Posterior cingulate gyrus (tissue), 11 donors: ENCODE results near the gene ZNF488.
A peak's percentile ranks its signal among the peaks of the same experiment; 100 is the strongest.

Experiments used
- DNase-seq, 10 donors: peaks; one replicate each; pipeline versions ENCODE4 v3.0.0 to v3.0.0-alpha.2; 2020 to 2021; ENCODE audit warnings: mixed read lengths in 3 of 10
- intact Hi-C: fragments of 100-400 bp; cut with DNase I; formaldehyde crosslinking; loops from one replicate; pipeline ENCODE4 v1.15.1; 2023

ZNF488 gene

DNA sequence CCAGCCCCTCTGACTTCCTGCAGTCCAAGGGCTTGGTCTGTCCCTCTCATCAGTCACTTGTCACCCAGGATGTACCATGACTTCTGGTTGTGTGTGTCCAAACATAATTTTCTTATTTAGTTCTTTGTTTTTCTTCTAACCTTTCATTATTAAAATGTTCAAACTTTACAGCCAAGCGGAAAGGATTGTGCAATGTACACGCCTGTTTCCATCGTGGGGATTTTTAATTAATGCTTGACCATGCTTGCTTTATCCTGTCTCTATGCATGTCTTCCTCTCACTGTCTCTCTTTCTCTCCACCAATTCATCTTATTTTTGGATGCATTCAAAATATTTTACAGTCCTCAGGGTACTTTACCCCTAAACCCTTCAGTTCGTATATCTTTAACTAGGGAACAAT lies 26.2 kb upstream of the ZNF488 start:
- intact Hi-C loops: no loop called here
- DNase-seq: no peak

- DNase-seq: peak in 1 of 10 donors; percentile 68
- intact Hi-C loops: no loop called here
Measured at GRCh38 chr10:47409866-47410256, 25.8 kb upstream of the ZNF488 start.

GRCh38 chr10:47409171-47409865 lies 25.2 kb upstream of the ZNF488 start:
- peak in 3 of 10 donors; percentile 61 to 77 (median 76) for DNase-seq
- intact Hi-C loops: no loop called here

GRCh38 chr10:47408606-47409005 lies 24.5 kb upstream of the ZNF488 start:
- DNase-seq: no peak
- intact Hi-C loops: no loop called here

DNA sequence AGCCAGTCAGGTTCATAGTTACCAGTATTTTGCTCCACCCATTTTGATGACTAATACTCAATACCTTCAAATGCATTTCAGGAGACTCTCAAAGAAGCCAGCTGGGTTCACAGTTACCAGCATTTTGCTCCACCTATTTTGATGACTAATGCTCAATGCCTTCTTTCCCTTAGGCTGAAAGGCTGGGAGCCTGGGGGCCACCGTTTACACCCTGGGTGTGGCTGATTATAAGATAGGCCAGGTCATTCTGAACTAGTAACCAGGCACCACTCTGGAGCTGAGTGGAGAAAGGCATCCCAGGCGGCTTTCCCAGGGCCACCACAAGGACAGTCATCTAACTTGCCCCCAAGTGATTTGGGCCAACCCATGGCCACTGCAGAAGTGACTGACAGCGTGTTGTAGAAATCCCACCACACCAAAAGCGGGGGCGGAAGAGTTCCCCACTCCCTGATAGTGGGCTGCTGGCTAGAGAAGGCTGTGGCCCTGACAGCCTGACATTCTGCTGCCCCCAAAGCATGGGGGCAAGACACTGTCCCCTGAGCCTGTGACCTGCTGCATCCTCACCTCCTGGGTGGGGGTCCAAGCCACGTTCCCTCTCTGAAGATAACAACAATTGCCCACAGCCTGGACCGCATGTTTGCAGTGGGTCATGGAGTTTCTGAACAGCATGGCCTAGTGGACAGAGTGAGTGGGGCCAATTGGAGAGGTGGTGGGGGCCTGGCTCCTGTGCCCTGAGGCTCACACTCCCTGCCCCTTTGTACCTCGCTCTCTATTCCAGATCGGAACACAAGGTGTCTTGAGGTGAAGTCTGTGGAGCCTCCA lies 23.0 kb upstream of the ZNF488 start:
- intact Hi-C loops: no loop called here
- DNase-seq: peak in 2 of 10 donors; percentile 60 to 64

DNA sequence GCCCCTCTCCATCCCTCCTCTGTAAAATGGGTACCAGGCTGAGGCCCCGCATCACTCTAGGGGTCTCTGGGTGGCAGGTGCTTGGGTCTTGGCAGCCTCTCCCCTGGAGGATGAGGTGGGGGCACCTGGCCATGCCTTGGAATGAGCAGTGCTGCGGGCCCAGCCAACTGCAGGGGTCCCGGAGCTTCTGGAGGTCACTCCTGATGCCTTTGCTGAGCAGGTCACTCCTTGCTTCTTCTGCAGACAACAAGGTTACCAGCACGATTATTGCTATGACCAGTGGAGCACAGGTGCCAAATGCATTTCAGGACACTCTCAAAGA lies 22.4 kb upstream of the ZNF488 start:
- intact Hi-C loops: no loop called here
- peak in 1 of 10 donors; percentile 56 for DNase-seq

- intact Hi-C loops: no loop called here
Measured at GRCh38 chr10:47405857-47406547, 21.9 kb upstream of the ZNF488 start.

GRCh38 chr10:47404937-47405336 lies 20.8 kb upstream of the ZNF488 start:
- intact Hi-C loops: no loop called here
- no peak for DNase-seq

More at GRCh38 chr10:47405857-47406547, 21.9 kb upstream of the ZNF488 start:
- peak in 1 of 10 donors; percentile 66 for DNase-seq

GRCh38 chr10:47404446-47404845 lies 20.4 kb upstream of the ZNF488 start:
- intact Hi-C loops: no loop called here
- peak in 3 of 10 donors; percentile 54 to 77 (median 76) for DNase-seq

DNA sequence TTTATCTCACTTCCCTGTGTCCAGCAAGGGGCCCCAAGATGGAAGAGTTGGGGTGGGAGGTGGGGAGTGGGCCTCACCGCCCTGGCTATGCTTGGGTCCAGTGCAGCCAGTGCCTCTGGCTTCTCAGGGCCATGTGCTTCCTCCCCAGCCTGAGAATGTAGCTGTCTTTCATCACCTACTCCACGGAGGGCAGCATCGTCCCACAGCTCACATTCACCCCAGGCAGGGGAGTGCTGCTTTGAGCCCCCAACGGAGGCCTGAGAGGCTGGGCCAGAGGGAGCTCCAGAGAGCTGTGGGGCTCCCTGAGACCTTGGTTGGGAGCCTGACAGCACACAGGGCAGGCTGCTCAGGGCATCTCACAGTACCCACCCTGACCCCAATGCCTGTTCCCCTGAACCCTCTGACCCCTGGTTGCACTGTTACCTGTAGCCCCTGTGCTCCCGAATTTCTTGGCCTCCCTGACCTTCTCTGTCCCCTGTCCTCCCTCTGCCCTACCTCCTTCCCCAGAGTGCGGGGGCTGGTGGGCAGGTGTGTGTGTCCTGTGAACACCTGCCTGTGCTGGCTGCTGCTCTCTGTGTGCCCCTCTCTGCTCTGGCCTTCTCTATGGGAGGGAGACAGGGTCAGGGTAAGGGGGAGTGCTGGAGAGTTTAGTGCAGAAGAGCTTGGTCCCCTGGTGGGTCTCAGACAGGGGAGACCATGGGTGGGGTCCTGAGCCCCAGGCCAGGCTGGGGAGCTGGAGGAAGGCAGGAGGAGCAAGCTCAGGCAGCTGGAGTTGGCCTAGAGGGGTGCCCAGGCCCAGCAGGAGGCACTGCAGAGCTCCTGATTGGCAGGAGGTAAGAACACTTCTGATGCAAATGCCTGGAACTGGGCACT lies 19.6 kb upstream of the ZNF488 start:
- intact Hi-C loops: no loop called here
- peak in 2 of 10 donors; percentile 62 to 72 for DNase-seq

DNA sequence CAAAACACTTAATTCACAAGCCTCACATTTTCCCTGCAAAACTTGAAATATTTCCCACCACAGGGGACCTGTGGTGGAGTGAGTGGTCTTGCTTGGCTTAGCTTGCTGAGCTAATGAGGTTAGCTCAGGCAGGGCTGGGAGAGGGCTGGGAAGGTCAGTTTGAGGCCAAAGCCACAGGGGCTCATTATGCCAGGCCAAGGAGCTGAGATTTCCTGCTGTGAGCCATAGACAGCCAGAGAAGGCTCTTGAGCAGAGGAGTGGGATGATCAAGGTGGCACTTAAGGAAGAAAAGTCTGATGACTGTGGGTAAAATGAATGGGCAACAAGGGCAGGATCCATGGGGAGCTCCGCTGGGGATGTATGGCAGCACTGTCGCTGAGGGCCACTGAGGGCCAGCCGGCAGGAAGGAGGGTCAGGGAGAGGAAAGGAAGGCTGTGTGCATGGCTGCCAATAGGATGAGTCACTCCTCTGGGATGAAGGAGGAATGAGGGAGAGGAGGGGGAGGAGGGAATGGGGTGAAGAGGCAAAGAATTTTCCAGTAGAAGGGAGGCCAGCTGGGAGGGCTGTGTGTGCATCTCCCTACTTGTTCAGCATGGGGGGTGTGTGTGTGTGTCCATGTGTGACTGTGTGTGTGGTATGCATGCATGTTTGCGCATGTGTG lies 18.7 kb upstream of the ZNF488 start:
- DNase-seq: peak in 1 of 10 donors; percentile 62
- intact Hi-C loops: no loop called here

DNA sequence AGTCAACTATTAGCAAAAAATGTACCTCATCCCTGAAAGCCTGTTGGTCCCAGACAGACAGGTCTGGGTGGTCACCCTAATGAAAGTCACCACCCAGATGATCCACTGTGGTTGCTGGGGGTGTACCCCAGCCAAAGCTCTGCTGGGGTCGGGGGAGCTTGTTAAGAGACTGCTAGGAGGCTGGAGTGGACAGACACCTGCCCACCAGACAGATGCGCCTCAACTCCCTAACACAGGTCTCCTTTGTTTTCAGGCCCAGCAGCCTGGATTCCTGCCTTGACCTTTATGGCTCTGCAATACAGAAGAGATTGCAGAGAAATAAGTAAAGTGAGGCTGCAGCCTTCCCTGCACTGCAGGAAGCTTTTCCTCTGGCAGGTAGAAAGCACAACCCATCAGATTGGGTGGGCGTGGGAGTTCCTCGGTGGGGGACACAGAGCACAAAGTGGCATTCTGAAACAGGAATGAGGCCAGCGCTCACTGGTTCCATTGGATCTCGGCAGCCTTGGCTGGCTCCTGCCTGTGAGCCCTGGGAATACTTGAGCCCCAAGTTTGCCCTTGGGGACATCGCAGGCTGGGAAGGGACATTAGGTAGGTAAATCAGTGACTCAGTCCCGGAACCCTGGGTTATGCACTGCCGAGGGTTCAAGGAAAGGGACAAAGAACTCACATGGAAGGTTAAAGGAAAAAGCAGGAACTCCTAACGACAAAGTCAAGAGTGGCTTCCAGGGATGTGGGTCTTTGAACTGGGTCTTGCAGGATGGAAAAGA lies 18.0 kb upstream of the ZNF488 start:
- DNase-seq: peak in 2 of 10 donors; percentile 59 to 64
- intact Hi-C loops: no loop called here

DNA sequence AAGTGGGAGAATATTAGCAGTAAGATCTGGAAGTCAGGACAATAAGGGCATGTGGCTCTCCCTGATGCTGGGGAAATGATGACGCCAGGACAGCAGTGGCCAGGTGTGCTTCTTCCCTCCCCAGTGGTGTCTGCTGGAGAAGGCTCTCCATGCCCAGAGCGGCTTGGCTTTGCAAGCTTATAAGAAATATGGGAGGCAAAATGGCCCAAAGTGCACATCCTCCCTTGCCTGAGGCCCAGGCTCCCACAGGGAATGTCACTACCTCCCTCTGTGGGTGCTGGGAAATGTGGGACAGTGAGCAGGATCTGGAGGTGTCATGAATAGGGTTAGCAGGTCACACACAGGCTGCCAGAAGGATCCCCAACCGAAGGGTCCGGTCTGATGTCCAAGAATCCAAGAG lies 17.1 kb upstream of the ZNF488 start:
- intact Hi-C loops: no loop called here
- no peak for DNase-seq

DNA sequence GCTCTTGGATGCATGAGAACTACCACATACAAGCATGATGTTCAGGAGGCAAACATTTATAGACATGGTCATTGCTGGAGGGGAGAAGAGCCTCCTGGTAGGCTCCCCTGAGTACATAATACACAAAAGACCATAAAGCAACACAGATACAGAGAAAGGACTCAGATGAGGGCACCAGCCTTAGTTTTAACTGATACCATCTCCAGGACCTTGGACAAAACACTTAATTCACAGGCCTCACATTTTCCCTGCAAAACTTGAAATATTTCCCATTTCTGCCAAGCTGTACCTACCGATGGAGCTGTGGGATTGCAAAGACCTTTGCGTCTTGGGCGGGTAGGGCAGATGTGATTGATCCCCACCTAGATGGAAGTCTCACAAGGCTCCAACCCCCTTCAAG lies 16.7 kb upstream of the ZNF488 start:
- no peak for DNase-seq
- intact Hi-C loops: no loop called here

DNA sequence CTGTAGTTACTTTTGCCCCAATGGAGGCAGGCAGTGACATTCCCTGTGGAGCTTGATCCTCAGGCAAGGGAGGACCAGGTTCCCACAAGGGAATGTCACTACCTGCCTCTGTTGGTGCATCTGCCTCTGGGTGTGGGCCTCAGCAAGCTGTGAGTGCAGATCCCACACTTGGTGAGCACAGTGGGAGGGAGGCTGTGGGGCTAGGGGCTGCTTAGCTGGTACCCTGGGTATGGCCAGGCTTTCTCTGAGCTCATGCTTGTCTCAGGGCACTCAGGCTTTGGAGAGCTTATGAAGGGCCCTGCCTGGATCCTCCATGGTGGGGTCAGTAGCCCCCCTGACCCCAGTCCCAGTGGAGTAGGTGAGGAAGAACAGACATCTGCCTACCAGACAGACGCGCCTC lies 16.2 kb upstream of the ZNF488 start:
- intact Hi-C loops: no loop called here
- peak in 1 of 10 donors; percentile 35 for DNase-seq

DNA sequence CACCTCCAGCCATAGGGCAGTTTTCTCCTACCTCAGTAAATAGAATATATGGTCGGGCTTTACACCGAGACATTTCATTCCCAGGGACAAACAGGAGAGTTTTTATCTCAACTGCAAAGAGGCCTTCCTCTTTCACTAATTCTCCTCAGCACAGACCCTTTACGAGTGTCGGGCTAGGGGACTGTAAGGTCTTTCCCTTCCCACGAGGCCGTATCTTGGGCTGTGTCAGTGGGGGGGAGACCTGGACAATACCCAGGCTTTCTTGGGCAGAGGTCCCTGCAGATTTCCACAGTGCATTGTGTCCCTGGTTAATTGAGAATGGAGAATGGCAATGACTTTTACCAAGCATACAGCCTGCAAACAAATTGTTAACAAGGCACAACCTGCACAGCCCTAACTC lies 13.2 kb upstream of the ZNF488 start:
- no peak for DNase-seq
- intact Hi-C loops: no loop called here

GRCh38 chr10:47396311-47396717 lies 12.2 kb upstream of the ZNF488 start:
- DNase-seq: no peak
- intact Hi-C loops: no loop called here

GRCh38 chr10:47389619-47390018 lies 5.5 kb upstream of the ZNF488 start:
- intact Hi-C loops: no loop called here
- no peak for DNase-seq

- no peak for DNase-seq
- intact Hi-C loops: no loop called here
Measured at GRCh38 chr10:47388879-47389278, 4.8 kb upstream of the ZNF488 start.
